Measurements from ENCODE around the gene CD24.

DNA sequence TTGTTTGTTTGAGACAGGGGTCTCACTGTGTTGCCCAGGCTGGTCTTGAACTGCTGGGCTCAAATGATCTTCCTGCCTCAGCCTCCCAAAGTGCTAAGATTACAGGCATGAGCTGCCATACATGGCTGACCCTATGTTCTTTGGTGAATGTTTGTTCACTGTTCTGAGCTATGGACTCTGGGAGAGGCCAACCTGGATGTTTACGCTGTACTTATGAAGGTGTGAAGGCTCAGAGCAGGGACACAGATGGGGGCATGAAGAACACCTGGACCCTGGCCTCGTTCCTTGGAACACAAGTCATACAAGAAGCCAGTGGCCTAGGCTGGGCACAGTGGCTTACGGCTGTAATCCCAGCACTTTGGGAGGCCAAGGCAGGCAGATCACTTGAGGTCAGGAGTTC lies 21.1 kb upstream of the CD24 start:
- TF ChIP-seq ZNF8 (CRISPR knock-in tag; IDR thresholded peaks at IDR 0.05) (no peak), GLIS3 (CRISPR knock-in tag; IDR thresholded peaks at IDR 0.05) (no peak), RARB (CRISPR knock-in tag; IDR thresholded peaks at IDR 0.05) (no peak)
- TF ChIP-seq, protein P1, sequence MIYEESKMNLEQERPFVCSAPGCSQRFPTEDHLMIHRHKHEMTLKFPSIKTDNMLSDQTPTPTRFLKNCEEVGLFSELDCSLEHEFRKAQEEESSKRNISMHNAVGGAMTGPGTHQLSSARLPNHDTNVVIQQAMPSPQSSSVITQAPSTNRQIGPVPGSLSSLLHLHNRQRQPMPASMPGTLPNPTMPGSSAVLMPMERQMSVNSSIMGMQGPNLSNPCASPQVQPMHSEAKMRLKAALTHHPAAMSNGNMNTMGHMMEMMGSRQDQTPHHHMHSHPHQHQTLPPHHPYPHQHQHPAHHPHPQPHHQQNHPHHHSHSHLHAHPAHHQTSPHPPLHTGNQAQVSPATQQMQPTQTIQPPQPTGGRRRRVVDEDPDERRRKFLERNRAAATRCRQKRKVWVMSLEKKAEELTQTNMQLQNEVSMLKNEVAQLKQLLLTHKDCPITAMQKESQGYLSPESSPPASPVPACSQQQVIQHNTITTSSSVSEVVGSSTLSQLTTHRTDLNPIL (CRISPR knock-in tag; IDR thresholded peaks at IDR 0.05; ENCODE audit: low read depth): no peak

Data from SK-N-SH treated with all-trans-retinoic acid at 6 μM for 48 hours (cell line).